ENCODE results near the gene MACO1. TPM values are rescaled to one million over a fixed set of nuclear protein-coding genes. Genes with fewer than 3 reads are reported as not detected.
"Not testable (repeated sequence)": the region's sequence is repeated elsewhere in the genome, so short reads cannot be mapped to it uniquely, and the experiment has no call there.

Gene MACO1
- total RNA-seq (10 to 100 TPM; 18.6 to 20.7 TPM), polyA plus RNA-seq (1 to 10 TPM; 7.9 to 8.7 TPM)
- long read RNA-seq, donor 1, partial matches to known transcripts: 9 of 11 reads
- long read RNA-seq, donor 1, other reads (novel, unspliced or antisense): 0 of 11 reads
- long read RNA-seq, donor 2: 0 reads
- long read RNA-seq, donor 3: 0 reads
- long read RNA-seq, donor 4: 0 reads
- long read RNA-seq, donor 5, transcript MACO1-201 (11 exons, 3,917 nt): major isoform, 5 of 13 reads
- long read RNA-seq, donor 5, partial matches to known transcripts: 8 of 13 reads
- long read RNA-seq, donor 5, other reads (novel, unspliced or antisense): 0 of 13 reads

- no peak for TF ChIP-seq CTCF (IDR thresholded peaks at IDR 0.05; ENCODE audit: control extremely low read depth, extremely low read depth)
- ATAC-seq (ENCODE audit: insufficient read depth, low FRiP score) (peak; percentile 96), DNase-seq (peak; percentile 98 to 99 (median 98))
- Histone ChIP-seq H3K4me3 (peak within 1 kb of the TSS; percentile 92), H3K27ac (ENCODE audit: low read depth in 1 of 2, low read length in 1 of 2) (peak within 1 kb of the TSS; percentile 96 to 98), H3K36me3 (ENCODE audit: control insufficient read depth in 4 of 4, insufficient read depth in 4 of 4, low read length in 4 of 4) (no peaks in the 10 kb centered on the region), H3K27me3 (ENCODE audit: control insufficient read depth in 3 of 3, insufficient read depth in 3 of 3, low read length in 2 of 3) (no peaks in the 10 kb centered on the region), H3K4me1 (ENCODE audit: control insufficient read depth in 5 of 5, insufficient read depth in 5 of 5, low read length in 5 of 5) (peaks cover 0 to 28% (median 12%) of the 10 kb centered on the region in 5 donors), H3K9me3 (ENCODE audit: control insufficient read depth in 4 of 4, insufficient read depth in 3 of 4, low read length in 3 of 4) (no peaks in the 10 kb centered on the region), H3K9ac (ENCODE audit: insufficient read depth in 1 of 2, low read length in 2 of 2) (peak within 1 kb of the TSS; percentile 71 to 74)
- WGBS, 2 donors: 0% methylated on average over 74 to 87 of the region's 87 CpGs
Observed at GRCh38 chr1:25430073-25430966, at the start of gene MACO1. Gene MACO1 (plus strand): TSS chr1:25430897. CDS start chr1:25431099, 202 bp downstream.

GRCh38 chr1:25382543-25382942 lies 48.2 kb upstream of the MACO1 start:
- H3K4me1 ChIP-seq (ENCODE audit: control insufficient read depth in 5 of 5, insufficient read depth in 5 of 5, low read length in 5 of 5); H3K36me3 ChIP-seq (ENCODE audit: control insufficient read depth in 4 of 4, insufficient read depth in 4 of 4, low read length in 4 of 4); H3K9me3 ChIP-seq (ENCODE audit: control insufficient read depth in 4 of 4, insufficient read depth in 3 of 4, low read length in 3 of 4); DNase-seq; H3K27me3 ChIP-seq (ENCODE audit: control insufficient read depth in 3 of 3, insufficient read depth in 3 of 3, low read length in 2 of 3); H3K4me3 ChIP-seq; H3K27ac ChIP-seq (ENCODE audit: low read depth in 1 of 2, low read length in 1 of 2); ATAC-seq (ENCODE audit: insufficient read depth, low FRiP score); H3K9ac ChIP-seq (ENCODE audit: insufficient read depth in 1 of 2, low read length in 2 of 2): not testable (repeated sequence)
- 90 to 93% methylated on average over 1 of the region's 1 CpG for WGBS, 2 donors

GRCh38 chr1:25383090-25383489 lies 47.6 kb upstream of the MACO1 start:
- H3K36me3 ChIP-seq (ENCODE audit: control insufficient read depth in 4 of 4, insufficient read depth in 4 of 4, low read length in 4 of 4); H3K27ac ChIP-seq (ENCODE audit: low read depth in 1 of 2, low read length in 1 of 2): not testable (repeated sequence)
- WGBS, 2 donors: 69 to 88% methylated on average over 1 of the region's 1 CpG

GRCh38 chr1:25383875-25384274 lies 46.8 kb upstream of the MACO1 start:
- H3K9ac ChIP-seq (ENCODE audit: insufficient read depth in 1 of 2, low read length in 2 of 2); H3K27ac ChIP-seq (ENCODE audit: low read depth in 1 of 2, low read length in 1 of 2); H3K36me3 ChIP-seq (ENCODE audit: control insufficient read depth in 4 of 4, insufficient read depth in 4 of 4, low read length in 4 of 4); H3K27me3 ChIP-seq (ENCODE audit: control insufficient read depth in 3 of 3, insufficient read depth in 3 of 3, low read length in 2 of 3); H3K4me3 ChIP-seq; ATAC-seq (ENCODE audit: insufficient read depth, low FRiP score); H3K4me1 ChIP-seq (ENCODE audit: control insufficient read depth in 5 of 5, insufficient read depth in 5 of 5, low read length in 5 of 5); DNase-seq; H3K9me3 ChIP-seq (ENCODE audit: control insufficient read depth in 4 of 4, insufficient read depth in 3 of 4, low read length in 3 of 4): not testable (repeated sequence)
- no CpG with 5 or more reads among the region's 1 CpG for WGBS, 2 donors

More at GRCh38 chr1:25383090-25383489, 47.6 kb upstream of the MACO1 start:
- not testable (repeated sequence) for H3K27me3 ChIP-seq (ENCODE audit: control insufficient read depth in 3 of 3, insufficient read depth in 3 of 3, low read length in 2 of 3); H3K9me3 ChIP-seq (ENCODE audit: control insufficient read depth in 4 of 4, insufficient read depth in 3 of 4, low read length in 3 of 4); H3K4me1 ChIP-seq (ENCODE audit: control insufficient read depth in 5 of 5, insufficient read depth in 5 of 5, low read length in 5 of 5); H3K4me3 ChIP-seq; H3K9ac ChIP-seq (ENCODE audit: insufficient read depth in 1 of 2, low read length in 2 of 2); DNase-seq; ATAC-seq (ENCODE audit: insufficient read depth, low FRiP score)

GRCh38 chr1:25387096-25387495 lies 43.6 kb upstream of the MACO1 start:
- H3K4me3 ChIP-seq; H3K9ac ChIP-seq (ENCODE audit: insufficient read depth in 1 of 2, low read length in 2 of 2); H3K27me3 ChIP-seq (ENCODE audit: control insufficient read depth in 3 of 3, insufficient read depth in 3 of 3, low read length in 2 of 3); H3K4me1 ChIP-seq (ENCODE audit: control insufficient read depth in 5 of 5, insufficient read depth in 5 of 5, low read length in 5 of 5); H3K9me3 ChIP-seq (ENCODE audit: control insufficient read depth in 4 of 4, insufficient read depth in 3 of 4, low read length in 3 of 4); H3K36me3 ChIP-seq (ENCODE audit: control insufficient read depth in 4 of 4, insufficient read depth in 4 of 4, low read length in 4 of 4); DNase-seq; ATAC-seq (ENCODE audit: insufficient read depth, low FRiP score); H3K27ac ChIP-seq (ENCODE audit: low read depth in 1 of 2, low read length in 1 of 2): not testable (repeated sequence)
- 62 to 75% methylated on average over 4 of the region's 4 CpGs for WGBS, 2 donors

GRCh38 chr1:25388691-25389090 lies 42.0 kb upstream of the MACO1 start:
- not testable (repeated sequence) for H3K36me3 ChIP-seq (ENCODE audit: control insufficient read depth in 4 of 4, insufficient read depth in 4 of 4, low read length in 4 of 4); H3K27me3 ChIP-seq (ENCODE audit: control insufficient read depth in 3 of 3, insufficient read depth in 3 of 3, low read length in 2 of 3); H3K27ac ChIP-seq (ENCODE audit: low read depth in 1 of 2, low read length in 1 of 2); H3K9me3 ChIP-seq (ENCODE audit: control insufficient read depth in 4 of 4, insufficient read depth in 3 of 4, low read length in 3 of 4); H3K9ac ChIP-seq (ENCODE audit: insufficient read depth in 1 of 2, low read length in 2 of 2); H3K4me1 ChIP-seq (ENCODE audit: control insufficient read depth in 5 of 5, insufficient read depth in 5 of 5, low read length in 5 of 5); ATAC-seq (ENCODE audit: insufficient read depth, low FRiP score); DNase-seq; H3K4me3 ChIP-seq
- WGBS, 2 donors: 71 to 80% methylated on average over 7 to 9 of the region's 9 CpGs

GRCh38 chr1:25389721-25390120 lies 41.0 kb upstream of the MACO1 start:
- H3K9ac ChIP-seq (ENCODE audit: insufficient read depth in 1 of 2, low read length in 2 of 2); H3K27ac ChIP-seq (ENCODE audit: low read depth in 1 of 2, low read length in 1 of 2); H3K9me3 ChIP-seq (ENCODE audit: control insufficient read depth in 4 of 4, insufficient read depth in 3 of 4, low read length in 3 of 4); H3K4me3 ChIP-seq; ATAC-seq (ENCODE audit: insufficient read depth, low FRiP score); DNase-seq; H3K36me3 ChIP-seq (ENCODE audit: control insufficient read depth in 4 of 4, insufficient read depth in 4 of 4, low read length in 4 of 4); H3K27me3 ChIP-seq (ENCODE audit: control insufficient read depth in 3 of 3, insufficient read depth in 3 of 3, low read length in 2 of 3); H3K4me1 ChIP-seq (ENCODE audit: control insufficient read depth in 5 of 5, insufficient read depth in 5 of 5, low read length in 5 of 5): not testable (repeated sequence)
- 72 to 81% methylated on average over 3 of the region's 3 CpGs for WGBS, 2 donors
